ENCODE results near the gene DISC1. TPM values are rescaled to one million over a fixed set of nuclear protein-coding genes. Genes with fewer than 3 reads are reported as not detected.

The DISC1 gene
- total and polyA plus RNA-seq, 2 of the 13 experiments (the other 11 are each of a cell fraction or from before 2014, with no cell fraction given): 4.2 to 4.6 TPM

GRCh38 chr1:231841616-231842344 is 215.2 kb downstream of the DISC1 start (continued):
- TF ChIP-seq MIER2 (CRISPR knock-in tag; IDR thresholded peaks at IDR 0.05): no peak
- peak; percentile 44; the same call in 1 of the 2 replicates for TF ChIP-seq FOXK1 (CRISPR knock-in tag; IDR thresholded peaks at IDR 0.05; ENCODE audit: borderline replicate concordance, low read depth)
- peak; percentile 80 for TF ChIP-seq FOXP4 (CRISPR knock-in tag; IDR thresholded peaks at IDR 0.05)
- no peak for TF ChIP-seq ZNF326 (CRISPR knock-in tag; IDR thresholded peaks at IDR 0.05; ENCODE audit: borderline replicate concordance)
- no peak for TF ChIP-seq ZNF276 (CRISPR knock-in tag; IDR thresholded peaks at IDR 0.05; ENCODE audit: low read depth)
- TF ChIP-seq CHCHD3 (CRISPR knock-in tag; IDR thresholded peaks at IDR 0.05): no peak
- TF ChIP-seq GMEB1 (CRISPR knock-in tag; IDR thresholded peaks at IDR 0.05; ENCODE audit: borderline replicate concordance): no peak
- no peak for TF ChIP-seq MAFK (conservative IDR thresholded peaks at IDR 0.05 in 1 of 2, IDR thresholded peaks at IDR 0.05 in 1 of 2; ENCODE audit: low read length in 2 of 2)
- TF ChIP-seq ETV5 (CRISPR knock-in tag; IDR thresholded peaks at IDR 0.05; ENCODE audit: borderline replicate concordance): peak; percentile 27; the same call in 1 of the 2 replicates
- peak; percentile 70 for TF ChIP-seq ARID3A (IDR thresholded peaks at IDR 0.05; ENCODE audit: low read depth, low read length)
- TF ChIP-seq ZMYM4 (CRISPR knock-in tag; IDR thresholded peaks at IDR 0.05): no peak
- no peak for TF ChIP-seq E2F5 (CRISPR knock-in tag; conservative IDR thresholded peaks at IDR 0.05)
- no peak for TF ChIP-seq ZNF543 (CRISPR knock-in tag; IDR thresholded peaks at IDR 0.05)
- no peak for TF ChIP-seq HNRNPUL1 (IDR thresholded peaks at IDR 0.05; ENCODE audit: low read depth, low read length)
- TF ChIP-seq SOX13 (IDR thresholded peaks at IDR 0.05): no peak
- peak in 1 of 2 experiments; percentile 38; a peak in 1 of 4 replicates for TF ChIP-seq SOX13 (CRISPR knock-in tag; conservative IDR thresholded peaks at IDR 0.05 in 1 of 2, IDR thresholded peaks at IDR 0.05 in 1 of 2)
- peak; percentile 55; the same call in 1 of the 2 replicates for TF ChIP-seq CEBPB (IDR thresholded peaks at IDR 0.05; ENCODE audit: borderline replicate concordance, low read depth, low read length)
- no peak for TF ChIP-seq ZNF879 (CRISPR knock-in tag; IDR thresholded peaks at IDR 0.05)
- TF ChIP-seq TBX3 (IDR thresholded peaks at IDR 0.05; ENCODE audit: borderline replicate concordance): peak; percentile 76; the same call in 1 of the 2 replicates
